IPS-18c (cell line): Measurements from ENCODE around the gene REM1.
"Not testable (repeated sequence)": the region's sequence is repeated elsewhere in the genome, so short reads cannot be mapped to it uniquely, and the experiment has no call there.

Experiments
- H3K4me3 ChIP-seq: 2 replicates; pipeline ENCODE4 v1.7.0; 2013; ENCODE audit warnings: low read depth, mild to moderate bottlenecking, low read length, moderate library complexity; ENCODE audit not compliant: insufficient read depth
- H3K9me3 ChIP-seq: one replicate; pipeline ENCODE4 v1.6.1; 2013; ENCODE audit warnings: mild to moderate bottlenecking, low read length, moderate library complexity; ENCODE audit not compliant: control insufficient read depth, insufficient read depth

REM1 gene

DNA sequence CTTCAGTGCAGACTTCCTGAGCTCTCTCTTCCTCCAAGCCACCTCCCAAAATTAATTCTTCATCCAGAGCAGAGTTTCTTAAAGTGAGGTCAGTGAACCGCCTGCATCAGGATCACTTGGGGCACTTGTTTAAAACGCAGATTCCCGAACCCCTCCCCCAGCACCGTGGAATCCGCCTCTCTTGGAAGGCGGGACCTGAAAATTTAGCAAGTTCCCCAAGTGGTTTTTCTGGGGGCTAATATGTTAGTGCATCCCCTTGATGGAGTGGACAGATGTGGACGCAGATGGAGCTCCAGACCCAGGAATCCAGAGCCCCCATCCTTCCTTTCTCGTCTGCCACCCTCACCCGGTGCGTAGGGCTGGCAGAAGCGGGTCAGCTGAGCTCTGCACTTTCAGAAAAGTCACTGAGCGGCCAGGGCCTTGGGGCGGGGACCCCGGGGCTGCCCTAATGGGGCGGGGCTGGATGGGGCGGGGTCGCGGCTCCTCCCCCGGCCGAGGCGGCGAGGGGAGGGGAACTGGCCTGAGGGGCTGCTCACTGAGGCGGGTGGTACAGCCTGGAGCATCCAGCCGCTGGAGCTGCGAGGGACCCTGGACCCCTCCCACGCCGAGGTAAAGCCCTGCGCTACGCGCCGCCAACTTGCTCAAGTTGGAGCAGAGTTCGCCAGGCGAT lies at the start of gene REM1, which contains the start of gene DEFB124:
REM1 (plus strand) TSS at position 531 of the 670 bp plus-strand sequence. CDS start 1,158 bp downstream, outside the sequence.
DEFB124 (minus strand) TSS at position 370 of the 670 bp plus-strand sequence. CDS start 2,114 bp downstream, outside the sequence.
- H3K4me3 ChIP-seq, result peak within 1 kb of the TSS; percentile 71
- H3K9me3 ChIP-seq, result no peaks in the 10 kb centered on the region

- Histone ChIP-seq H3K4me3 (no peak overlapping the region), H3K9me3 (peaks cover 8% of the 10 kb centered on the region)
These were observed 49.3 kb upstream of the REM1 start for GRCh38 chr20:31425797-31426196.

DNA sequence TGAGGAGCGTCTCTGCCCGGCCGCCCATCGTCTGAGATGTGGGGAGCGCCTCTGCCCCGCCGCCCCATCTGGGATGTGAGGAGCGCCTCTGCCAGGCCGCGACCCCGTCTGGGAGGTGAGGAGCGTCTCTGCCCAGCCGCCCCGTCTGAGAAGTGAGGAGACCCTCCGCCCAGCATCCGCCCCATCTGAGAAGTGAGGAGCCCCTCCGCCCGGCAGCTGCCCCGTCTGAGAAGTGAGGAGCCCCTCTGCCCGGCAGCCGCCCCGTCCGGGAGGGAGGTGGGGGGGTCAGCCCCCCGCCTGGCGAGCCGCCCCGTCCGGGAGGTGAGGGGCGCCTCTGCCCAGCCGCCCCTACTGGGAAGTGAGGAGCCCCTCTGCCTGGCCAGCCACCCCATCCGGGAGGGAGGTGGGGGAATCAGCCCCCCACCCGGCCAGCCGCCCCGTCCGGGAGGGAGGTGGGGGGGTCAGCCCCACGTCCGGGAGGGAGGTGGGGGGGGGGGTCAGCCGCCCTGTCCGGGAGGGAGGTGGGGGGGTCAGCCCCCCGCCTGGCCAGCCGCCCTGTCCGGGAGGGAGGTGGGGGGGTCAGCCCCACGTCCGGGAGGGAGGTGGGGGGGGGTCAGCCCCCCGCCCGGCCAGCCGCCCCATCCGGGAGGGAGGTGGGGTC lies 48.1 kb upstream of the REM1 start:
- H3K4me3 ChIP-seq, H3K9me3 ChIP-seq: not testable (repeated sequence)

DNA sequence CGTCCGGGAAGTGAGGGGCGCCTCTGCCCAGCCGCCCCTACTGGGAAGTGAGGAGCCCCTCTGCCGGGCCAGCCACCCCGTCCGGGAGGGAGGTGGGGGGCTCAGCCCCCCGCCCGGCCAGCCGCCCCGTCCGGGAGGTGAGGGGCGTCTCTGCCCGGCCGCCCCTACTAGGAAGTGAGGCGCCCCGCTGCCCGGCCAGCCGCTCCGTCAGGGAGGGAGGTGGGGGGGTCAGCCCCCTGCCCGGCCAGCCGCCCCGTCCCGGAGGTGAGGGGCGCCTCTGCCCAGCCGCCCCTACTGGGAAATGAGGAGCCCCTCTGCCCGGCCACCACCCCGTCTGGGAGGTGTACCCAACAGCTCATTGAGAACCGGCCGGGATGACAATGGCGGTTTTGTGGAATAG lies 47.5 kb upstream of the REM1 start:
- not testable (repeated sequence) for H3K9me3 ChIP-seq, H3K4me3 ChIP-seq

DNA sequence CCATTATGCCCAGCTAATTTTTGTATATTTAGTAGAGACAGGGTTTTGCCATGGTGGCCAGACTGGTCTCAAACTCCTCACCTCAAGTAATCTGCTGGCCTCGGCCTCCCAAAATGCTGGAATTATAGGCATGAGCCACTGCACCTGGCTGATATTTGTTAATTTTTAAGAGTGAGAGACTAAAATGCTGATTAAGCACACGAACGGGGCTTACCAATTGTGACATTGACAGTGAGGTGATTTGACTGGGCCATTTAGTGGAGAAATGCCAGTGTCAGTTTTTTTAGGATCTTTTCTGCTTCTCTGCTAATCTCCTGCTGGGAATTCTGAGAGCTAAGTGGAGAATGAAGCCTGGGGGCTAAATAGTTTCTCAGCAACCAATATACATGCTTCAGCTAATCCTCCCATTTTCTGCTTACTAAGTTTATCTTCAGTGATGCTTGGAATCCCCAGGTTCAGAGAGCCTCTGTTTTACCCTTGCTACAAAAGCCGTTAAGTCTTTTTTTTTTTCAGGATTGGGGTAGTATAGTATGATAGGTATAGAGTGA lies 44.4 kb upstream of the REM1 start:
- H3K4me3 ChIP-seq, result no peak overlapping the region
- H3K9me3 ChIP-seq, result peaks cover 2% of the 10 kb centered on the region

DNA sequence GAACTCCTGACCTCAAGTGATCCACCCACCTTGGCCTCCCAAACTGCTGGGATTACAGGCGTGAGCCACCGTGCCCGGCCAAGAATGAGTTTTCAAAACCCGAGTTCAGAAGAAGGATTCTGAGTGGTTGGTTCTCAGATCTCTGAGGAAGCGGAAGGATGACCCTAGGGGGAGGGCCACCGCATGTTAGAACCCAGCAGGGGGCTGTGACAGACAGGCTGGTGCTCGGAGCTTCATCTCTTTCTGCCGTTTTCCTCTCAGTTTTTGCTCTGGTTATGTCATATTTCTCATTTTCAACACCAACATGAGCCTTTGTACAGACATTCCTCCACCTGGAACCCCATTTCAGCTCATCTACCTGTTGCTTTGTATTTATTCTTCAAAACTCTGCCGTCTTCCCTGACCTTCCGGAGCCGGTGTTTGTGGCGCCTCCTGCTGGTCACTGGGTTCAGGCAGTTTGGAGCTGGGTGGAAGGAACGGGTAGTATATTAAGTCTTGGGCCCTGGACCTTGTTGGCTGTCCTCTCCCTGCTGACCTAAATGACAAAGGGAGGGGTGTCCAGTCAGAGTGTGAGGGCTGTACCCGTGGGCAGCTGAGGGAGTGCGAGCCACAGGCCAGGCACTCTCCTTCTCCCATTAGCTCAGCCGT lies 35.0 kb upstream of the REM1 start, which contains the start of gene DEFB123:
DEFB123 (plus strand) TSS at position 621 of the 648 bp plus-strand sequence. CDS start 67 bp downstream, outside the sequence.
- Histone ChIP-seq H3K9me3 (peaks cover 7% of the 10 kb centered on the region), H3K4me3 (no peak within 1 kb of the TSS)

DNA sequence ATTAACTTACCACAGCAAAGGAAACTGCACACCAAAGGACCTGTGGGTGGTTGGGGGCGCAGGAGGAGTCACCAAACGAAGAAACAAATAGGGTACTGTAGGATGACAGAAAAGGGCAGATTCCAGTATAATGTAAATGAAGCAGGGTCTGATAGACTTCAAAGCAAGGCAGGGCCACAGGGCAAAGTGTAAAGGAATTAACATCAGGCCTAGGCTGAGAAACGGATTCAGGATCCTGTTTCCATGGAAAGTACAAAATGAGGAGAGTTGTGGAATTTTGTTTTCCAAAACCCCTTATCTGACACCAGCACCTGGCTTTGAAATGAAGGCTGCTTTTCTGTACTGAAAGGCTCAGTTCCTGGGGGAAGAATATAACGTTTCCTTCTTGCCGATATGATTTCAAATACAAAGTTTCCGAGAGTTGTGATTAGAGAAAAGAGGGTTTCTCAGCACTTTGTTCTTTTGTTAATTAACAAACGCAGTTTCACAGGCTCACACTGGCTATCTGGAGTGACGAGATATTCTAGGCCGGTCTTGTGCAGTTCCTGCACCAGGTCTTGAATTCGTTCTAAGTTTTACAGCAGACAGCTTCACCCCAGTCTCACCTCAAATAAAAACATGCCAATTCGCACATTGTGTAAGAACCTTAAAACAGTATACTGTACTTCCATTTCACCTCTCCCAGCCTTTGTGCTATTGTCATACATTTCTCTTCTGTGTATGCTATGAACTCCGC lies 28.8 kb upstream of the REM1 start:
- H3K9me3 ChIP-seq, result no peaks in the 10 kb centered on the region

DNA sequence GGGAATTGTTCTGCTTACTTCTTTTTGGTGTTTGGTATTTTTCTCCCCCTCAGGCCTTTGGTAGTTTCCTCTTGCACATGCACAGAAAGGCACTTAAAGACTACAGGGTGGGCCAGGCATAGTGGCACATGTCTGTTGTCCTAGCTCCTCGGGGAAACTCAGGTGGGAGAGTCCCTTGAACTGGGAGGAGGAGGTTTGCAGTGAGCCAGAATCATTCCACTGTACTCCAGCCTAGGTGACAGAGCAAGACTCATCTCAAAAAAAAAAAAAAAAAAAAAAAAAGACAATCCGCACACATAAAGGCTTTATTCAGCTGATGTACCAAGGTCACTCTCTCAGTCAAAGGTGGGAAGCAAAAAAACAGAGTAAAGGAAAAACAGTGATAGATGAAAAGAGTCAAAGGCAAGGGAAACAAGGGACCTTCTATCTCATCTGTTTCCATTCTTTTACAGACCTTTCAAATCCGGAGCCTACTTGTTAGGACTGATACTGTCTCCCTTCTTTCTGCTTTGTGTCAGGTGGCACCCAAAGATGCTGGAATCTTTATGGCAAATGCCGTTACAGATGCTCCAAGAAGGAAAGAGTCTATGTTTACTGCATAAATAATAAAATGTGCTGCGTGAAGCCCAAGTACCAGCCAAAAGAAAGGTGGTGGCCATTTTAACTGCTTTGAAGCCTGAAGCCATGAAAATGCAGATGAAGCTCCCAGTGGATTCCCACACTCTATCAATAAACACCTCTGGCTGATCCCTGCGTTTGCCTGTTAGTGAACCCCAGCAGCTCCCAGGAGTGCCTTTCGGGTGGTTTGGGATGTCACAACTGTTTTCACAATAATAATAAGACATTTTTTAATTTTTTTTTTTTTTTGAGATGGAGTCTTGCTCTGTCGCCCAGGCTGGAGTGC lies 25.3 kb upstream of the REM1 start:
- Histone ChIP-seq H3K4me3 (no peak overlapping the region), H3K9me3 (no peaks in the 10 kb centered on the region)

More for the DNA sequence above, 28.8 kb upstream of the REM1 start:
- no peak overlapping the region for H3K4me3 ChIP-seq

DNA sequence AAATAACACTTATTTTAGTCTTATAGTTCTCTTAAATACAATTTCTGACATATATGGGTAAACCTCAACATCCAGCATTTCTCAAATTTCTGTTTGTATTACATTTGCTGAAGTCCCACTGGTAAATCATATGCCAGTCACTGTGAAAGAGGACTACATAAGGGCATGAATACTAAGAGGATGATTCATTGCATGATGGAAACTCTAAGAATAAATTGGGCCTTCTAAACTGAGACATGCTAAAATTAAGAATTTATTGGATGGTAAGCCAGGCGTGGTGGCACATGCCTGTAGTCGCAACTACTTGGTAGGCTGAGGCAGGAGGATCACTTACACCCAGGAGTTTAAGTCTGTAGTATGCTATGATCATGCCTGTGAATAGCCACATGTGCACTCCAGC lies 22.5 kb upstream of the REM1 start:
- H3K9me3 ChIP-seq, result no peaks in the 10 kb centered on the region
- H3K4me3 ChIP-seq, result no peak overlapping the region

DNA sequence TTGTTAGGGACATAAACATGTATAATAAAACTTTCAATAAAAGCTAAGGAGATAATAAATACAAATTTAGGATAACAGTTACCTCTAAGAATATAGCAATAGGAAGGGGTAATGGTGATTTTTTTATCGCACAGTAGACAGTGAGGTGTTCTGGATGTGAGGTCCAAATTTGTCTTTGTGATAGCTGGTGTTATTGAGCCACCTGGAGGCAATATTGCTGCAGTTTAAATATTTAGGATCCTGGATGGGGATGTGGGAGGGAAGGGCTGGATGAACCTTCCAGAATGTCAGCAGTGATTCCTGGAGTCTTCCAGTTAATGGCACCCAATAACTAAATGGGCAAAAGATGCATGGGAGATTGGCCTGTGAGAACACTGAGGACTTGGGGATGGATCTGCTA lies 20.7 kb upstream of the REM1 start:
- H3K9me3 ChIP-seq, result no peaks in the 10 kb centered on the region
- H3K4me3 ChIP-seq, result no peak overlapping the region

DNA sequence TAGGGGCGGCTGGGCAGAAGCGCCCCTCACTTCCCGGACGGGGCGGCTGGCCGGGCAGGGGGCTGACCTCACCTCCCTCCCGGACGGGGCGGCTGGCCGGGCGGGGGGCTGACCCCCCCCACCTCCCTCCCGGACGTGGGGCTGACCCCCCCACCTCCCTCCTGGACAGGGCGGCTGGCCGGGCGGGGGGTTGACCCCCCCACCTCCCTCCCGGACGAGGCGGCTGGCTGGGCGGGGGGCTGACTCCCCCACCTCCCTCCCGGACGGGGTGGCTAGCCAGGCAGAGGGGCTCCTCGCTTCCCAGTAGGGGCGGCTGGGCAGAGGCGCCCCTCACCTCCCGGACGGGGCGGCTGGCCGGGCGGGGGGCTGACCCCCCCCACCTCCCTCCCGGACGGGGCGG lies 4.1 kb upstream of the REM1 start:
- not testable (repeated sequence) for H3K4me3 ChIP-seq, H3K9me3 ChIP-seq

DNA sequence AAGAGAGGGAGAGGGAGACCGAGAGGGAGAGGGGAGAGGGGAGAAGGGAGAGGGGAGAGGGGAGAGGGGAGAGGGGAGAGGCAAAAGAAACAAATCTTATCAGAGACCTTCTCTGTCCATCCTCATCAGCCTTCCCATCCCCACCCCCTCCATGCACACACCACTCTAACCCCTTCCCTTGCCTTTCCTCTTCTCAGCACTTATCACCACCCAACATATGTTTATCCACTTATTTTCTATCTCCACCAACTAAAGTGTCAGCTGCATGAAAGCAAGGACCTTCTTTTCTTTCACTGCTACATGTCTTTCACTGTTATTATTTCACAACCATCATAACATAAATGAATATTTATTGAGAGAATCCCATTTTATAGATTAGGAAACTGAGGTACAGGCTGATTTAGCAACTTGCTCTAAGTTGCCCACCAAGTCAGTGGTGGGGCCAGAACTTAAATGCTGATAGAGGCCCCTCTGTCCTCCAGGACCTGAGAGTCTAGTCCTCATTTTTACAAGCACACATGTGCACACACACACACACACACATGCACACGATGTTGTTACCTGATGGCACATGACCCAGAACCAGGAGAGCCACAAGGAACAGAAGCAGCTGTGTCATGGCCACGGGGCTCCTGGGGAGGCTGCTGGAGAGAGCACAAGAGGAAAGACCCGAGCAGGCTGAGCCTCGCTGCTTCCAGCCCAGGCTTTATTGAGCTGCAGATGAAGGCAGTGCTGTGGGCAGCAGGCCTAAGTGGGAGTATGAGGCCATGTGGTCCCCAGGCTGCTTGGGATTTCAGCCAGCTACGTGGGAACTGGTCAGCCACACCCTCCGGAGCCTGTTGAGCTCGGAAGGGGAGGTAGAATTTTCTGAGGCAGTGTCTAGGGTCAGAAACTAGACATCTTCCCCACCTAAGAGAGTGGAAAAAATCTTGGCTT lies 2.4 kb upstream of the REM1 start:
- Histone ChIP-seq H3K9me3 (no peaks in the 10 kb centered on the region), H3K4me3 (no peak overlapping the region)

- Histone ChIP-seq H3K4me3 (no peak overlapping the region), H3K9me3 (no peaks in the 10 kb centered on the region)
These were observed 1.6 kb upstream of the REM1 start for GRCh38 chr20:31473331-31474096.

DNA sequence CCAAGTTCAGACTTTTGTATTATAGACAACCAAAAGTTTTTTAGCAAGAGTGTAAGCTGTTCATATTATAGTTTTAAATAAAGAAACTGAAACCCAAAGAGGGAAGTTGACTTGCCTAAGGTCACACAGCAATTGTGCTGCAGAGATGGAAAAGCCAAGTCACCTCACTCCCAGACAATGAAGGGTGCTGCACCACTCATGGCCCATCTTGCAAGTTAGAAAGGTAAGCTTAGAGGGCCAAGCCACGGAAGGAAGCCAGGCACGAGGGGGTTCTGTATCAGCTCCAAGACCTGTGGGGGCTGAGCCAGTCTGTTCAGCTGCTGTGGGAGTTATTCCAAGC lies 1.0 kb upstream of the REM1 start:
- Histone ChIP-seq H3K9me3 (no peaks in the 10 kb centered on the region), H3K4me3 (no peak overlapping the region)
